HepG2 (cell line): ENCODE data around the gene DYRK1B. TPM values are rescaled to one million over a fixed set of nuclear protein-coding genes. Genes with fewer than 3 reads are reported as not detected.

ENCODE experiments used
- AKAP8 ChIP-seq: sonication (generic); formaldehyde crosslinking; IDR thresholded peaks from 2 replicates; pipeline ENCODE4 v1.5.1; 2020; ENCODE audit warnings: mild to moderate bottlenecking, missing genetic modification reagents
- CREB1 ChIP-seq, 2 experiments: fragments of 450-650 bp in 1 of 2; IDR thresholded peaks; 2 replicates each; pipeline ENCODE4 v1.6.1; 2016 to 2017; ENCODE audit warnings: control low read depth in 1 of 2, mild to moderate bottlenecking in 1 of 2, missing compliant biosample characterization in 1 of 2, missing genetic modification characterization in 1 of 2
- FLYWCH1 ChIP-seq: sonication (generic); formaldehyde crosslinking; IDR thresholded peaks from 2 replicates; pipeline ENCODE4 v1.8.1; 2023; ENCODE audit warnings: mild to moderate bottlenecking, missing genetic modification reagents
- HES4 ChIP-seq: sonication (generic); formaldehyde crosslinking; IDR thresholded peaks from 2 replicates; pipeline ENCODE4 v1.9.0; 2021; ENCODE audit warnings: mild to moderate bottlenecking, missing genetic modification reagents, borderline replicate concordance
- KDM2A ChIP-seq: sonication (generic); formaldehyde crosslinking; IDR thresholded peaks from 2 replicates; pipeline ENCODE4 v1.4.0; 2020; ENCODE audit warnings: low read depth, missing genetic modification reagents, borderline replicate concordance
- NFYC ChIP-seq: IDR thresholded peaks from 2 replicates; pipeline ENCODE4 v1.6.1; 2016; ENCODE audit warnings: missing genetic modification reagents, missing compliant biosample characterization
- ZNF343 ChIP-seq: sonication (generic); formaldehyde crosslinking; IDR thresholded peaks from 2 replicates; pipeline ENCODE4 v1.4.0; 2020; ENCODE audit warnings: mild to moderate bottlenecking, missing genetic modification reagents
- polyA plus RNA-seq, 8 experiments: library from polyadenylated mRNA; depleted of rRNA in 3 of 8; stranded (reverse) in 7 of 8; unstranded in 1 of 8; fragments of >200 nt; fragmentation: Illumina TruSeq in 4 of 8; extraction: Trizol in 4 of 8; gene quantifications; 2 replicates each; pipeline versions ENCODE4 v1.2.1 to v1.2.3, GENCODE V29; 2011 to 2016; ENCODE audit warnings: low read depth in 4 of 8, missing spikeins in 1 of 8, mixed read lengths in 1 of 8; ENCODE audit not compliant: insufficient read depth in 1 of 8
- total RNA-seq, 5 experiments: library from RNA; depleted of rRNA; stranded (reverse); fragments of >200 nt; fragmentation: Illumina TruSeq; extraction: Trizol; gene quantifications; 2 replicates each; pipeline ENCODE4 v1.2.3, GENCODE V29; 2016; ENCODE audit warnings: low read depth in 1 of 5
- TF ChIP-seq, protein P1 (sequence below): sonication (generic); formaldehyde crosslinking; IDR thresholded peaks from 2 replicates; pipeline ENCODE4 v1.4.0; 2020; ENCODE audit warnings: mild to moderate bottlenecking, missing genetic modification reagents

DYRK1B gene
- total and polyA plus RNA-seq, 2 of the 13 experiments (the other 11 are each of a cell fraction or from before 2014, with no cell fraction given) = 0.82 to 1.3 TPM

DNA sequence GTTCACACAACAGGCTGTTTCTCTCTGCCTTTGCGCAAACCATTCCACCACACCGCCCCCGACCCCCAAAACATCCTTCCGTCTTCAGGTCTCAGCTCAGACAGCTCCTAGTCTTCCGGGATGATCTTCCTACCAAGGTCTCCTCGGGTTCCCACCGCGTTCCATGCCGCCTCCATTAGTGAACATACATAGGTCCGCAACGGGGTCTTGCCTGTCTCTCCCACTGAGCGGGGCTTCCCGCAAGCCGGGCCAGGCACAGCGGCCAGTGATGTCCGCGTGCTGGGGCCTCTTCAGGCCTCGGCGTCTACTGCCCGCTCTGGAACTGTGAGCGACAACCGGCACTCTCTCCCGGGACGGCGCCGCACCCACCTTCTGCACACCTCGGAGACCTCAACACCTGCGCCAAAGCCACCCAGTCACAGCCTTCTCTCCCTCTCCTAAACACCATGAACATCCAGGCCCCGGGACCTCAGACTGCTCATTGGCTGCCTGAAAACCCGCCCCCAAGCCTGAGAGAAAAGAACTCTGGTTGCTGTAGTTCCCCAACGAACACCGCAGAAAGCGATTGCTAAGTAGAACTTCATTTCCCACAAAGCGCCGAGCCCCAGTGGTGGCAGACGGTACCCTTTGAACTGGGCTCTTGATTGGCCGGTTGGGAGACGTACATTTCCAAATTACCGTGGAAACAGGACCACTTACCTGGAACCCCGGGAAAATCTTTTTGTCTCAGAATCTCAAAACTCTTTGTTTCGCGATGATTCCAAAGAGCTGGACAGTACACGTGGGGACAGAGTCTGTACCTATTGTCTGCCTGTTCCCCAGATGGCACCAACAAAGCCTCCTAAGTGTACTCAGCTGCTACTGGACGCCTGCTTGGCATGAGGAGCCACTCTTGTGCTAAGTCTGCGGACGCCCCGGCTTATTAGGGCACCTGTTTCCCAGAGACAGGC lies 9.5 kb downstream of the DYRK1B start (continued):
- TF ChIP-seq, protein P1, sequence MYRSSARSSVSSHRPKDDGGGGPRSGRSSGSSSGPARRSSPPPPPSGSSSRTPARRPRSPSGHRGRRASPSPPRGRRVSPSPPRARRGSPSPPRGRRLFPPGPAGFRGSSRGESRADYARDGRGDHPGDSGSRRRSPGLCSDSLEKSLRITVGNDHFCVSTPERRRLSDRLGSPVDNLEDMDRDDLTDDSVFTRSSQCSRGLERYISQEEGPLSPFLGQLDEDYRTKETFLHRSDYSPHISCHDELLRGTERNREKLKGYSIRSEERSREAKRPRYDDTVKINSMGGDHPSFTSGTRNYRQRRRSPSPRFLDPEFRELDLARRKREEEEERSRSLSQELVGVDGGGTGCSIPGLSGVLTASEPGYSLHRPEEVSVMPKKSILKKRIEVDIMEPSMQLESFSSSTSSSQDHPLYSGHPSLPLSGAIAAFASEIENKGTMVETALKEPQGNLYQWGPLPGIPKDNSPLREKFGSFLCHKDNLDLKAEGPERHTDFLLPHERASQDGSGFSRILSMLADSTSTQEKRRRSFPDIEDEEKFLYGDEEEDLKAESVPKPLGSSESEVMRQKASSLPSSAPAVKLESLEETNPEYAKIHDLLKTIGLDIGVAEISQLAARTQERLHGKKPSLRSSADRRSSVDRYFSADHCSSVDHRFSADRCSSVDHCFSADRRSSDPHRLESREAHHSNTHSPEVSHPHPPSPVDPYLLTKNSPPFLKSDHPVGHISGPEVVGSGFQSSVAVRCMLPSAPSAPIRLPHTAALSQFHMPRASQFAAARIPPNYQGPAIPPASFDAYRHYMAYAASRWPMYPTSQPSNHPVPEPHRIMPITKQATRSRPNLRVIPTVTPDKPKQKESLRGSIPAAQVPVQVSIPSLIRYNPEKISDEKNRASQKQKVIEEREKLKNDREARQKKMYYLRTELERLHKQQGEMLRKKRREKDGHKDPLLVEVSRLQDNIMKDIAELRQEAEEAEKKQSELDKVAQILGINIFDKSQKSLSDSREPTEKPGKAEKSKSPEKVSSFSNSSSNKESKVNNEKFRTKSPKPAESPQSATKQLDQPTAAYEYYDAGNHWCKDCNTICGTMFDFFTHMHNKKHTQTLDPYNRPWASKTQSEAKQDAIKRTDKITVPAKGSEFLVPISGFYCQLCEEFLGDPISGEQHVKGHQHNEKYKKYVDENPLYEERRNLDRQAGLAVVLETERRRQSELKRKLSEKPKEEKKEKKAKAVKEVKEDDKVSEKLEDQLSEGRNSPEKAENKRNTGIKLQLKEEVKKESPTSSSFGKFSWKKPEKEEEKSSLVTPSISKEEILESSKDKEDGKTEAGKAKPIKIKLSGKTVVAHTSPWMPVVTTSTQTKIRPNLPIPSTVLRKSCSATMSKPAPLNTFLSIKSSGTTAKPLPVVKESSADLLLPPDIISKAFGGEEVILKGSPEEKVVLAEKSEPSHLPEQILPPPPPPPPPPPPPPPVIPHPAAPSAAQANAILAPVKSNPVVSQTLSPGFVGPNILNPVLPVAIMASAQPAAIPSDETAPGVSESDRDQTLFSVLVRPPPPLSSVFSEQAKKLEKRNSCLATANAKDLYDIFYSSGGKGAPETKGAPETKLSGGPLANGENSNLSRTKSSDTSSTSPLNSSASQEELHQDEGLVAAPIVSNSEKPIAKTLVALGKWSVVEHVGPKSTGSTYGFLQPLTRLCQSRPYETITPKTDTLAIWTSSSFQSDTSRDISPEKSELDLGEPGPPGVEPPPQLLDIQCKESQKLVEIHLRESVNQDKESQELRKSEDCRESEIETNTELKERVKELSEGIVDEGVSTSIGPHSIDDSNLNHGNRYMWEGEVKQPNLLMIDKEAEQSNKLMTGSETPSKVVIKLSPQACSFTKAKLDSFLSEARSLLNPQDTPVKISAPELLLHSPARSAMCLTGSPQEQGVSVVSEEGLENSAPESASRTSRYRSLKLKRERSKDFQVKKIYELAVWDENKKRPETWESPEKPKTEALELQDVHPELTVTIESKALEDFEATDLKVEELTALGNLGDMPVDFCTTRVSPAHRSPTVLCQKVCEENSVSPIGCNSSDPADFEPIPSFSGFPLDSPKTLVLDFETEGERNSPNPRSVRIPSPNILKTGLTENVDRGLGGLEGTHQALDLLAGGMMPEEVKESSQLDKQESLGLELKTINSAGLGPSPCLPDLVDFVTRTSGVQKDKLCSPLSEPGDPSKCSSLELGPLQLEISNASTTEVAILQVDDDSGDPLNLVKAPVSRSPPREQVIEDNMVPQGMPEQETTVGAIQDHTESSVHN (CRISPR knock-in tag) = 0 out of 2 replicates have a peak, but pooled peaks have one; percentile 28
- TF ChIP-seq KDM2A (CRISPR knock-in tag) = peak; percentile 98
- 0 out of 2 replicates have a peak, but pooled peaks have one; percentile 40 for TF ChIP-seq HES4 (CRISPR knock-in tag)
- no peak for TF ChIP-seq FLYWCH1 (CRISPR knock-in tag)
- TF ChIP-seq NFYC (CRISPR knock-in tag) = peak; percentile 78
- no peak for TF ChIP-seq ZNF343 (CRISPR knock-in tag)
- no peak for TF ChIP-seq CREB1 (IDR thresholded peaks at IDR 0.05)
- peak; percentile 56; the same call in 1 of the 2 replicates for TF ChIP-seq CREB1 (CRISPR knock-in tag; IDR thresholded peaks at IDR 0.05)
- TF ChIP-seq AKAP8 (CRISPR knock-in tag) = peak; percentile 95
